Stimulated activated naive CD8-positive, alpha-beta T cell treated with anti-CD3 and anti-CD28 coated beads, Interleukin-15, amount 100 ng/mL, for 72 hours (primary cell): ENCODE measurements around the gene PIWIL1.

ENCODE experiments used
- ATAC-seq: fragments of 150-1000 bp; cut with Tn5 transposase; 2 replicates; pipeline ENCODE4 v1.10.0; 2021; ENCODE audit warnings: mild to moderate bottlenecking, moderate library complexity
- DNase-seq, 2 donors: peaks; one replicate each; pipeline ENCODE4 v3.0.0; 2021 to 2022
- H3K27ac Mint-ChIP-seq, 2 donors: one replicate each; pipeline ENCODE4 v1.8.0; 2022; ENCODE audit warnings: mild to moderate bottlenecking in 2 of 2, mixed read lengths in 2 of 2, moderate library complexity in 2 of 2
- H3K27me3 Mint-ChIP-seq: one replicate; pipeline ENCODE4 v1.8.0; 2022; ENCODE audit warnings: mixed read lengths
- H3K4me1 Mint-ChIP-seq: one replicate; pipeline ENCODE4 v1.8.0; 2022; ENCODE audit warnings: mild to moderate bottlenecking, mixed read lengths
- H3K4me3 Mint-ChIP-seq, 2 donors: one replicate each; pipeline ENCODE4 v1.8.0; 2022; ENCODE audit warnings: mild to moderate bottlenecking in 2 of 2, mixed read lengths in 2 of 2, moderate library complexity in 1 of 2
- H3K9me3 Mint-ChIP-seq, 2 donors: one replicate each; pipeline ENCODE4 v1.8.0; 2022; ENCODE audit warnings: mixed read lengths in 2 of 2

Gene PIWIL1

DNA sequence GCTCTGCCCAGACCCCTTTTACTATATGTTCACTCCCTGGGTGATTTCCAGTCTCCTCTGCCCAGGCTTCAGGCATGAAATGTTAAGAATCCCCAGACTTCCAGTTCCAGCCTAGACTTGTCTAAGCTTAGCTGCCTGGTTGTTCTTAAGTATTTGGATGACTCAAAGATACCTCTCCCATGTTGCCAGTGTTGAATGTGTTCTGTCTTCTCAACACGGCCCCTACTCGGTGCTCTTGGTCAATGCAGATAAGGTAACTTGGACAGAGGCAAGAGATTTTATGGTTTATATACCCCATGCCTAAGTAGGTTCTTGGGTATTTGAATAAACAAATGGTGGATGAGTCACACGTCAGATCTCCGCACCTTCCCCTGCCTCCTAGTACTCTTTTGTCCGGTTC, 13.6 kb downstream of the PIWIL1 start:
- Mint-ChIP-seq H3K4me1 (peaks cover 6% of the 10 kb centered on the region), H3K9me3 (peaks cover 8 to 9% of the 10 kb centered on the region in 2 donors), H3K27me3 (peaks cover 39% of the 10 kb centered on the region), H3K4me3 (no peak overlapping the region), H3K27ac (no peak overlapping the region)
- ATAC-seq (no peak), DNase-seq (no peak)

DNA sequence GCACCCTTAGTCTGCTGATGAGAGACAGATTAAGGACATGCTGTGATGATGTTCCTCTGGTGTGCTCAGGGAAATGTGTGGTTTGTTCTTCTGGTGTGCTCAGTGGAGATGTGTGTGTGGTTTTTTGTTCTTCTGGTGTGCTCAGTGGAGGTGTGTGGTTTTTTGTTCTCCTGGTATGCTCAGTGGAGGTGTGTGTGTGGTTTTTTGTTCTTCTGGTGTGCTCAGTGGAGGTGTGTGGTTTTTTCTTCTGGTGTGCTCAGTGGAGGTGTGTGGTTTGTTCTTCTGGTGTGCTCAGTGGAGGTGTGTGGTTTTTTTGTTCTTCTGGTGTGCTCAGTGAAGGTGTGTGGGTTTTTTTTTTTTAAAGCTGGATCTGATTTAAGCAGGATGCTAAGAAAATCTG, 15.4 kb downstream of the PIWIL1 start:
- H3K4me3 Mint-ChIP-seq: no peak overlapping the region
- peaks cover 6% of the 10 kb centered on the region for H3K4me1 Mint-ChIP-seq
- peaks cover 44% of the 10 kb centered on the region for H3K27me3 Mint-ChIP-seq
- DNase-seq (no peak), ATAC-seq (no peak)
- peaks cover 8 to 9% of the 10 kb centered on the region in 2 donors for H3K9me3 Mint-ChIP-seq
- H3K27ac Mint-ChIP-seq: no peak overlapping the region

DNA sequence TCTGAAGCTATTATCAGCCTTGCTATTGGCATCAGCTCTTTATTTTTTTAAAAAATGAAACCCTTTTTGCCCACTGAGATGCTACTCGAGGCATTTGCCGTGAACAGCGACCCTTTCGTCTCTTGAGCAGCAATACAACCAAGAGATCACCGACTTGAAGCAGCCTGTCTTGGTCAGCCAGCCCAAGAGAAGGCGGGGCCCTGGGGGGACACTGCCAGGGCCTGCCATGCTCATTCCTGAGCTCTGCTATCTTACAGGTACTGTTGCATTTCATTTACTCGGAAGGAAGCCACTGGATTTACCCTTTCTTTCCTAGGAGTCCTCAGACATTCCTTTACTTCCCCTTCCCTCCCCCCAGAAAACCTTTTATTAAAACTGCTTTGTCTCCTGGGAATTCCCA, 16.7 kb downstream of the PIWIL1 start:
- DNase-seq (no peak), ATAC-seq (no peak)
- Mint-ChIP-seq H3K4me3 (no peak overlapping the region), H3K4me1 (peaks cover 6% of the 10 kb centered on the region), H3K9me3 (peaks cover 8 to 9% of the 10 kb centered on the region in 2 donors), H3K27me3 (peaks cover 54% of the 10 kb centered on the region), H3K27ac (no peak overlapping the region)

DNA sequence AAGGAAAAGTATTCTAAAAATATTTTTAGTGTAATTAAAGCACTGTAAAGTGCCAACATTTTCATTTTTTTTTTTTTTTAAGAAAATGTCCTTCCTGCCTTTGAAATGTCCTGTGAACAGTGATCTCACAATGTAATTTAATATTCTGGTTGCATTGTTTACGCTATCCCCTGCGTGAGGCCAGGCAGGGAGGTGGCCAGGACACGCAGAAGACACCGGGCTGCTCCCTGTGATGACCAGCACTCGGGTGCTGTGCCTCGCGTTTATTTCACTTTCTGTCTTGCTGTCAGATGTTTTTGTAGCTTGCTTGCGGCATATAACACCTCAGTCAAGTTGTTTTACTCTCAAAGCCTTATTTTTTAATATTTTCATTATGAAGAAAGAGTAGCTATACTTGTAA, 18.5 kb downstream of the PIWIL1 start:
- H3K4me1 Mint-ChIP-seq: peaks cover 6% of the 10 kb centered on the region
- H3K27ac Mint-ChIP-seq: no peak overlapping the region
- no peak overlapping the region for H3K4me3 Mint-ChIP-seq
- peaks cover 8 to 9% of the 10 kb centered on the region in 2 donors for H3K9me3 Mint-ChIP-seq
- H3K27me3 Mint-ChIP-seq: peaks cover 54% of the 10 kb centered on the region
- DNase-seq: no peak
- no peak for ATAC-seq

DNA sequence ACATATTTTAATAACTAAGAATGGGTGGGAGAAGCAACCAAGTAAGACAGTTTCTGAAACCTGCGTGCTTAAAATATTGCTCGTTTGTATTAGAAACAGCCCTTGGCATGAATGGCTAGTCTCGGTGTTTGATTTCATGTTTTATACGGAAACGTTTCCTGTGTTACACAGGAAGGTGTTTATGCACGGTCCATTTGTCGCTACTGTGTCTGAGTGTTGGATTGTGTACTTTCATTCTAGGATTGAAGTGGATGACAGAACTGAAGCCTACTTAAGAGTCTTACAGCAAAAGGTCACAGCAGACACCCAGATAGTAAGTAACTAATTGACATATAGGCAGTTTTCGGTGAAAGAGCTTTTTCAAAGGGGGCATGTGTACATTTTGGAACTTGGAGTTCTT, 19.6 kb downstream of the PIWIL1 start:
- H3K4me3 Mint-ChIP-seq: no peak overlapping the region
- peaks cover 46% of the 10 kb centered on the region for H3K27me3 Mint-ChIP-seq
- no peak for ATAC-seq
- H3K27ac Mint-ChIP-seq: no peak overlapping the region
- peaks cover 6% of the 10 kb centered on the region for H3K4me1 Mint-ChIP-seq
- H3K9me3 Mint-ChIP-seq: peaks cover 8 to 9% of the 10 kb centered on the region in 2 donors
- DNase-seq: no peak

DNA sequence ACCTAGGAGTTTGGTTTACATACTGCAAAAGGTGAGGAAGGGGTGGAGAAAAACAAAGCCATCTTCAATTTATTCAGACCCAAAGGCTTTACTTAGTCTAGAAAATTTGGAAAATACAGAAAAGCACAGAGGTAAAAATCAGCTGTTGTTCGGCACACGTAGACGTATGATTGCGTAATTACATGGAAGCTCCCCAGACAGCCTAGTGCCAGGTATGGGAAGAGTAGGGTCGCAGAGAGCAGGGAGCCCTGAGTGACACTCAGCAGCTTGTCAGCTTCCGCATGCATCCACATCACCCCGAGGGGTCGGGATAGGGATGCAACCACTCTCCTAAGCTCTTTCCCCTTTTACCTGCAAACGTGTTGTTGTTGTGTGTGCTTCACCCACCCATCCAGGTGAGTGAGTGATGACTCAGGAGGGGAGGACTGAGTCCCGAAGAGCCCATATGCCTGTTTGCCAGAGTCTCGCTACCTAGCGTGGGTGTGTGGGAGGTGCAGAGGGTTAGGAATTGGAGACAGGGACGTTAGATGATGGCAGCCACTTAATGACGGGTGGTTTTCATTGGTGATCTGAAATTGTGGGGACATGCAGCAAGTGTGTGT, 20.1 kb downstream of the PIWIL1 start:
- Mint-ChIP-seq H3K4me3 (no peak overlapping the region), H3K9me3 (peaks cover 5 to 7% of the 10 kb centered on the region in 2 donors), H3K27me3 (peaks cover 46% of the 10 kb centered on the region), H3K4me1 (peaks cover 5% of the 10 kb centered on the region), H3K27ac (no peak overlapping the region)
- ATAC-seq: no peak
- no peak for DNase-seq

DNA sequence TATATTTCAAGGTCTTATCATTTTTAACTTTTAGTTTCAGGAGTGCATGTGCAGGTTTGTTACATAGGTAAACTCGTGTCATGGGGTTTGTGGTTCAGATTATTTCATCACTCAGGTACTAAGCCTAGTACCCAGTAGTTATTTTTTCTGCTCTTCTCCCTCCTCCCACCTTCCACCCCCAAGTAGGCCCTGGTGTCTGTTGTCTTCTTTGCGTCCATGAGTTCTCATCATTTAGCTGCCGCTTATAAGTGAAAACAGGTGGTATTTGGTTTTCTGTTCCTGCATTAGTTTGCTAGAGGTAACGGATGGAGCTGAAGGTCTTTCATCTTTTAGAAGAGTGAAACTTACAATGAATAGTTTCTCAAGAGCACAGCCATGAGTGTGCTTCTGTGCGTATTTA, 24.4 kb downstream of the PIWIL1 start:
- Mint-ChIP-seq H3K4me3 (no peak overlapping the region), H3K27ac (no peak overlapping the region), H3K27me3 (peaks cover 53% of the 10 kb centered on the region), H3K4me1 (no peaks in the 10 kb centered on the region), H3K9me3 (no peaks in the 10 kb centered on the region)
- no peak for DNase-seq
- ATAC-seq: no peak

DNA sequence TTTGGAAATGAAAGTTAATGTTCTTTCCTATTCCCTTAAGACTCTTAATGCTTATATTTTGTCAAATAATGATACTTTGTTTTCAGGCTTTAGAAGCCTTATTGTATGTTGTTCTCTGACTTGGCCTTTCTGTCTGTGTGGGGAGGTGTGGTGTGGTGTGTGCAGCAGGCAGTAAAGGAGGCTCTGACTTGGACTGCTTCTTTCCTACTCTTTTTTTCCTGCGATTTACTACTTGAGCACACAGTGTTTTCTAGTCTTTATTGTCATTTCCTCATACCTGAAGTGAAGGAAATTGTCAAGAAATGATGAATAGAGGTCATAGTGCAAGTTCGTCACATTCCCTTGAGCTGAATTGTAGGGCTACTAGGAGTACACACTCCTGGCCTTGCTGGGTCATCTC, 26.9 kb downstream of the PIWIL1 start:
- Mint-ChIP-seq H3K9me3 (no peaks in the 10 kb centered on the region), H3K27me3 (peaks cover 38% of the 10 kb centered on the region), H3K4me3 (no peak overlapping the region), H3K27ac (no peak overlapping the region), H3K4me1 (no peaks in the 10 kb centered on the region)
- DNase-seq (no peak), ATAC-seq (no peak)

DNA sequence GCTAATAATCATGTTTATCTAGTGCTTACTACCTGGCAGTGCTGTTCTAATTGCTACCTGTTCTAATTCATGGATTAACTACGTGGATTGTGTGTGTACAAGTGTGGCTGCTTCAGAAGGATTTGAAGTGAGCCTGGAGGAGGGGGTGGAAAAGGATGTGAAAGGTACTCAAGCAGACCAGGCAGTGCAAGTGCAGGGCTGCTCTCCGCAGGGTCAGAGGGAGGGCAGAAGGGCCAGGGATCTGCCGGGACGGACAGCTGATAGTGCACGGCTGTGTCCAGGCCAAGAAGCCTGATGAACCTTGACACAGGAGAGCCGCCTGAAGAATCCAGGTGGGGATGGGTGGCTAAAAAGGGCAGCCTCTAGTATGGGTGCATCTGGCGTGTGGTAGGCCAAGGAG, 28.5 kb downstream of the PIWIL1 start:
- H3K27me3 Mint-ChIP-seq: peaks cover 29% of the 10 kb centered on the region
- no peaks in the 10 kb centered on the region for H3K4me1 Mint-ChIP-seq
- DNase-seq (no peak), ATAC-seq (no peak)
- no peak overlapping the region for H3K4me3 Mint-ChIP-seq
- no peak overlapping the region for H3K27ac Mint-ChIP-seq
- H3K9me3 Mint-ChIP-seq: no peaks in the 10 kb centered on the region

DNA sequence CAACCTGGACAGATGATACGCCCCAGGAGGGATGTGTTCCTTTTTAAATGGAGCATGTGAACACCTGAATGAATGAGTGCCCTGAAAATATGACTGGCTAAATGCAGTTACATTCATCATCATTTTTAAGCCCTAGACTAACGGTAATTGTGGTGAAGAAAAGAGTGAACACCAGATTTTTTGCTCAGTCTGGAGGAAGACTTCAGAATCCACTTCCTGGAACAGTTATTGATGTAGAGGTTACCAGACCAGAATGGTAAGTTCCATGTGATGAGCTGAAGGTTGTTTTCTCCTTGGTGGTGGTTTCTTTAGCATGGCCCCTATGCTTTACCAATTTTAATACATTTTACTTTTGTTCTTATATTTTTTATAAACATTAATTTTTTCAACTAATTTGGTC, 29.3 kb downstream of the PIWIL1 start:
- no peak for ATAC-seq
- Mint-ChIP-seq H3K9me3 (no peaks in the 10 kb centered on the region), H3K4me1 (no peaks in the 10 kb centered on the region), H3K27me3 (peaks cover 26% of the 10 kb centered on the region), H3K4me3 (no peak overlapping the region), H3K27ac (no peak overlapping the region)
- no peak for DNase-seq

DNA sequence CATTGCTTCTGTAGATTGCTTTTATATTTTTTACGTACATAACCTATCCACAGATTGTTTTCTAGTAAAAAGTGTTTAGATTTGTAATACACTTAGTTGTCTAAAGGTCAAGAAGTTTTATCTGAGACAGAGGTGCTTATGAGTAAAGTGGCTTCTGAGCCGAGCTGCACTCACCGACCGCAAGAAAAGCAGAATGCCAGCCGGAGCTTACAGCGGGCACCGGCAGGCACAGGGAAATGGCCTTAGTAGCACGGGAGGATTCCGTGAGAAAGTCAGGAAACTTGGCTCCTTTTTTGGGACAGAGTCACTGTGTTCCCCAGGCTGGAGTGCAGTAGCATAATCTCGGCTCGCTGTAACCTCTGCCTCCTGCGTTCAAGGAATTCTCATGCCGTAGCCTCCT, 29.8 kb downstream of the PIWIL1 start:
- no peak for DNase-seq
- no peak overlapping the region for H3K4me3 Mint-ChIP-seq
- H3K27me3 Mint-ChIP-seq: peaks cover 26% of the 10 kb centered on the region
- H3K9me3 Mint-ChIP-seq: no peaks in the 10 kb centered on the region
- no peak overlapping the region for H3K27ac Mint-ChIP-seq
- H3K4me1 Mint-ChIP-seq: no peaks in the 10 kb centered on the region
- ATAC-seq: no peak

DNA sequence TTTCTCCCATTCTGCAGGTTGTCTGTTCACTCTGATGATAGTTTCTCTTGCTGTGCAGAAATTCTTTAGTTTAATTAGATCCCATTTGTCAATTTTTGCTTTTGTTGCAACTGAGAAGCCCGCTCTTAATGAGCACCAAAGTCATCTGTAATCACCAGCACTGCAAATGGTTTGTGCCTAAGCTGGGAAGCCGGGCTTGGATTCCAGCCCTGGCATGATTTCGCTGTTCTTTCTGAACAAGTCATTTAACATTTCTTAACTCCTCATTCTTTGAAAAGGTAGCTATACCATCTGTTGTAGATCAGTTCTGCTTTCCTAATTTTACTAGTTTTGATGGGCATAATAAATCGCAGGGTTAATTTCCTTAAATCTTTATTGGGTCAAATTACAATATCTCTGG, 32.1 kb downstream of the PIWIL1 start:
- no peak for ATAC-seq

DNA sequence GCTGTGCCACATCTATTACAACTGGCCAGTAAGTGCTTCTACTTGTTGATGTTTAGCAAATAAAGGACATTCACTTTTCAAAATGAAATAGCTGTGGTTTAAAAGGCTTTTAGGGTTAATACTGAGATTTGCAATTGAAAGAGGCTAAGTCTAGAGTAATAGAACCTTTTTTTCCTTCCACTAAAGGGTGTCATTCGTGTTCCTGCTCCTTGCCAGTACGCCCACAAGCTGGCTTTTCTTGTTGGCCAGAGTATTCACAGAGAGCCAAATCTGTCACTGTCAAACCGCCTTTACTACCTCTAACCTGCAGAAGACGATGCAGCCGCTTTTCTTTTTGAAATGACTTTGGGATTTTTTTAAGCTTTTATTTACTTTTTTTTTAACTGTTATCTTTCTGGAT, 33.6 kb downstream of the PIWIL1 start:
- Mint-ChIP-seq H3K9me3 (no peaks in the 10 kb centered on the region), H3K27me3 (peaks cover 33% of the 10 kb centered on the region), H3K4me3 (no peak overlapping the region), H3K27ac (no peak overlapping the region), H3K4me1 (no peaks in the 10 kb centered on the region)
- DNase-seq (no peak), ATAC-seq (no peak)

More for the DNA sequence above, 32.1 kb downstream of the PIWIL1 start:
- Mint-ChIP-seq H3K9me3 (no peaks in the 10 kb centered on the region), H3K4me3 (no peak overlapping the region), H3K27ac (no peak overlapping the region), H3K27me3 (peaks cover 35% of the 10 kb centered on the region), H3K4me1 (no peaks in the 10 kb centered on the region)
- DNase-seq: no peak

DNA sequence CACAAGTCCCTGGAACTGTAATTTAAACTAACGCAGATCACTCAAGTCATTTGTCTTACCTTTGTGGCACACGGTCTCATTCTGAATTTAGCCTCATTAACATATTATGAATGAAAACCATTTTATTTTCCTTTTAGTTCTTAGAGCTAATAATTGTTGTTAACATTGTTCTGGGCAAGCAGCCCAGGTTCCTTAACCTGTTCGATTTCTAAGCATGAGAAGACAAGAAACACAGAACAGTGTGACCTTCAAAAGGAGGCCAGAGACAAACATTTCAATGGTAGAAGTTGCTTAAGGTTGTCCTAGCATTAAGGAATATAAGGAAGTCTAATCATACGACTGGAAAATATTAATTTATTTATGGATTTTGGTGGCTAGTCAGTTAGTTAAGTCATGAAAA, 35.2 kb downstream of the PIWIL1 start:
- no peaks in the 10 kb centered on the region for H3K4me1 Mint-ChIP-seq
- H3K27ac Mint-ChIP-seq: no peak overlapping the region
- DNase-seq: no peak
- H3K27me3 Mint-ChIP-seq: peaks cover 43% of the 10 kb centered on the region
- H3K9me3 Mint-ChIP-seq: no peaks in the 10 kb centered on the region
- no peak for ATAC-seq
- no peak overlapping the region for H3K4me3 Mint-ChIP-seq

DNA sequence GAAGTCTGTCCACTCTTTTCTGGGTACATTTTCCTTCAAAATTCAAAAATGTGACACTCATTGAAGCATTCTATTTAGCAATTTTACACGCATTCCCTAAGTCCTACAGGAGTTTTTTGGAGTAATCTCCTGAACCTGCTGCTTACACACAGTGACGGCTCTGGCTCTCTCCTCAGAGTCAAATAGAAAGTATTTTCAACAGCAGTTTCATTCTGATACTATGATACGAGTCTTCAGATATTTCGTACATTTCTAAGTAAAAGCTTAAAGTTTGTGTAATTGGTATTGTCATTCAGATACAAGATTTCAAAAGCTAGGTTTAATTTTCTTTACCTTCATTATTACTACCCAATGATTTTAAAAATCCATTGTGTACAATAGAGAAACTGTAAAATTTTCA, 36.4 kb downstream of the PIWIL1 start:
- no peak overlapping the region for H3K27ac Mint-ChIP-seq
- peaks cover 45% of the 10 kb centered on the region for H3K27me3 Mint-ChIP-seq
- no peak for DNase-seq
- no peaks in the 10 kb centered on the region for H3K4me1 Mint-ChIP-seq
- H3K9me3 Mint-ChIP-seq: no peaks in the 10 kb centered on the region
- no peak for ATAC-seq
- no peak overlapping the region for H3K4me3 Mint-ChIP-seq

DNA sequence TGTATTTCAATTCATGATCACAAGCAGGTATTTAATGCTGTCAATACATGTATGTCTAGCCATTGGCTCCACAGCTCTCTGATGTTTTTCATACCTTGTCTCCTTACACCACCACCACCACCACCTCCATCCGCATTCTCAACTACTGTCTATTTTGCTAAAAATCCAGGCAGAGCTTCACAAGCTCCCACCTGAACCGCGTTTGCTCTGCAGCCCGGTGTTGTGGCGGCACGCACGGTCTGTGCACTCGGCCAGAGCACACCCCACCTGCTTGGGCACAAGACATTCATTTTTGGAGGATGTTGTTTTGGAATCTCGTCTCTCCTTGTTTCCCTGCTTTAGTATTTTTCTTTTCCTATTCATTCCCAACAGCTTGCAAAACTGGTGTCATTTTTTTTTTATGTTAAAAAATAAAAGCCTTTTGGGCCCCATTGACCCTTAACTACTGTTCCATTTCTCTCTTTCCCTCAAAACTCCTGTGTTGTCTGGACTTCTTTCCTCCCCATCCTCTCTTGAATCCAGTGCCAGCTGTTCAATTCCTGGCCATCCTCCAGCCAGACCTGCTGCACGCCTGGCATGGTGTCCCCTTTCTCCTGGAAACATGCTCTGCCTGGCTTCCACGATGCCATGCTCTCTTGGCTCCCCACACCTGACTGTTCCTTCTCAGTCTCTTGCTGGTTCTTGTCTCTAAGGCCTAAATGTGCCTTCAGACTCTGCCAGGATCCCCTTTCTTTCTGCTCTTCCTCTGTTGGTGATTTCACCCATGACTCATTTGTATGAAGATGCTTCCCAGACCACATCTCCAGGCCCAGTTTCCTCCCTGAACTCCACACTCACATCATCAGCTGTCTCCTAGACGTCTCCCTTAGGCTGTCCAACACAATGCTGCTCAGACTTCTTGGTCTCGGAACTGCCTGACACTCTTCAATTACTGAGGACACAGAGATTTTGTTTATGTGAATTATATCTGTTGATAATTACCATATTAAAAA, 37.9 kb downstream of the PIWIL1 start:
- DNase-seq (no peak), ATAC-seq (no peak)
- Mint-ChIP-seq H3K4me1 (no peaks in the 10 kb centered on the region), H3K27ac (no peak overlapping the region), H3K4me3 (no peak overlapping the region), H3K27me3 (peaks cover 34% of the 10 kb centered on the region), H3K9me3 (no peaks in the 10 kb centered on the region)
